NCI-H446 treated with DMSO at 0.1 percent for 48 hours (cell line): ENCODE results near the gene KCNC4.

ENCODE experiments used
- DNase-seq: peaks from one replicate; lab custom pipeline; 2025; lab: John Stamatoyannopoulos, UW

The KCNC4 gene

DNA sequence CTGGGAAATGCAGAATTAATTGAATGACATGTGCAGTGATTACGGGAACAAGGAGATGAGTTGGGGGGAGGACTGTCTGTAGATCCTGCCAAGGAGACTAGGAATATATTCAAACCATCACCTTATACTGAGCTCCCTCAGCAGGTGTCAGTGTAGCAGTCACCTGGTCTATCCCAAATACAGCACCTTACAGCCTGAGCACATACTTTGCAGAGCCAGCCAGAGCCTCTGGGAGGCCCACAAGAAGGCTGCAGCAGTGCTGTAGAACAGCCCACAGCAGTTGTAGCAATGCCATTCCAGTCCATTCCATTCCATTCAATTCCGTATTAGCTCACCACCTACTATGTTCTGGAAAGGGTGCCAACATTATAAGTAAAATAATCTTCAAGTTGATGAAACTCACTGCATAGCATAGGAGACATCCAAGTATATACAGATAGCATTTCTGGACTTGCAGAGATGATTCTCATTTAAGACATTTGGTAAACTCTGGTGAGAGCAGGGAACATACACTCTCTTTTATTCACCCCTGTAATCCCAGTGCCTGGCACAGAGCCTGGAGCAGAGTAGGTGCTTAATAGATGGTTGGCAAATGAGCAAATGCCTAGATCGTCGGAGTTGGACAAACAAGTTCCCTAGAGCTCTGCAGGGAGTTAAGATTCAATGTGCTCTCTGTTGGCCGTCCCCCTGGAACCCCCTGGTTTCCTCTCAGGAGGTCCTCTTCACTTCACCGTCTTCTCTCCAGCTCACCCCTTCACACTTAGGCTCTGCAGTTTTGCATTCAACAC, 44.7 kb downstream of the KCNC4 start:
- DNase-seq, result no peak

DNA sequence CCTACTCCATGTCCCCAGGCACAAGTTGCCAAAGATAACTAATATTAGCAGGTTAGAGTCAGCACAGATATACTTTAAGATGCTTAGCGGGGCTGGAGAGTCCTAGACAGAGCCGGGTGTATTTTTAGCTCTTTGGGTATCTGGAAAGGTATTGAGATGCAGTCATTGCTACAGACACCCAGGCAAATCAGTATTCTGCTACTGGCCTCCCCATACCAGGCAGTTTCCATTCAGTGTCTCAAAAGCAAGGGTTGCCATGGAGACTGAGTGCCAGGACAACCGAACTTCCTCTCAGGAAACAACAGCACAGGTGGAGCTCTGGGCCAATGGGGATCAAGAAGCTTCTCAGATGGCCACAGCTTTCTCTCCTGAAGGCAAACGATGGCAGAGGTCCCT, 45.3 kb downstream of the KCNC4 start:
- no peak for DNase-seq

DNA sequence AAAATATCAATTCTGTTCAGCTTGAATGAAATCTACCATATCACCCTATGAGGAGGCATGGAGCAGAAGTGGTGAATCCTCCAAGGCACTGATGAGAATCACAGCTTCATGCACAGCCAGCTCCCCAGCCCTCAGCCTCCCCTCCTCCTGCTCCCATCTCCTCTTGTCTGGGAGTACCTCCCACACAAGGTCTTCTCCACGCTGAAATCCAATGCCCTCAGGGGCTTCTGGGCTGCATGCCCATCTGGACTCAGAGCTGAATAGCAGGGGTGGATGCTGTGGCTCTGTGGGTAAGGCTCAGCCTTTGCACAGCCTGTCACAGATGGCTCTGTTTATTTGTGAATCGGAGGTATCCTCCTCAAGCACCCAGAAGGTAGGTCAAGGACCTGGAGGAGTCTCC, 48.6 kb downstream of the KCNC4 start:
- DNase-seq, result peak; percentile 64

DNA sequence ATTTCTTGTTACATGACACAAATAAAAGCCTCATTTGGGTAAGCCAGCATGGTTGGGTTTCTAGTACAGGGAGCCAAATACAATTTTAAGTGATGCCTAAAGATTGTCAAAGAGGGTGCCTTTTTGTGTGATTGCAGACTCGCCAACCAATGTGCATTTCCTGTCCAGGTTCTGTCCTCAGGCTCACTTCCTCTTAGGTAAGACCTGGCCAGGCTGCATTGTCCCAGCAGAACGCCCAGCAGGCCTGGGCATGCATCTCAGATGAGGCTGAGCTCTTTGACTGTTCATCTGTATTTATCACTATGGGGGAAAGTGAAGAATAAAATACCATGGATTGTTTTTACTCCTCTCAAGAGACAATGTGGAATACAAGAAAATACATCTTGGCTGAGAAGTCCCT, 49.7 kb downstream of the KCNC4 start:
- no peak for DNase-seq
